Activated naive CD8-positive, alpha-beta T cell treated with anti-CD3 and anti-CD28 coated beads, Interleukin-2, amount 10 ng/mL, durations not matched to agents 7 days and 5 days (primary cell): ENCODE data around the gene RSPH4A. TPM values are rescaled to one million over a fixed set of nuclear protein-coding genes. Genes with fewer than 3 reads are reported as not detected.
"Not testable (repeated sequence)": the region's sequence is repeated elsewhere in the genome, so short reads cannot be mapped to it uniquely, and the experiment has no call there.

Source experiments
- ATAC-seq: fragments of 150-1000 bp; cut with Tn5 transposase; one replicate; pipeline ENCODE4 v1.10.0; 2021; ENCODE audit warnings: low read depth, moderate library complexity
- POLR2A ChIA-PET: fragments of 350-600 bp; sonication (Branson Sonifier 250); formaldehyde crosslinking; loops from one replicate; lab custom pipeline; 2021; ENCODE audit warnings: antibody characterized with exemption; lab: Charles Lee
- DNase-seq: peaks from one replicate; pipeline ENCODE4 v3.0.0; 2021
- H3K27ac Mint-ChIP-seq: one replicate; pipeline ENCODE4 v1.8.0; 2022; ENCODE audit warnings: mild to moderate bottlenecking, mixed read lengths
- H3K27me3 Mint-ChIP-seq: one replicate; pipeline ENCODE4 v1.8.0; 2022; ENCODE audit warnings: mild to moderate bottlenecking, moderate library complexity, mixed read lengths
- H3K36me3 Mint-ChIP-seq: one replicate; pipeline ENCODE4 v1.8.0; 2021; ENCODE audit warnings: mild to moderate bottlenecking, mixed read lengths
- H3K4me1 Mint-ChIP-seq: one replicate; pipeline ENCODE4 v1.8.0; 2021; ENCODE audit warnings: mixed read lengths
- H3K4me3 Mint-ChIP-seq: one replicate; pipeline ENCODE4 v1.8.0; 2022; ENCODE audit warnings: mild to moderate bottlenecking, moderate library complexity, mixed read lengths
- H3K9me3 Mint-ChIP-seq: one replicate; pipeline ENCODE4 v1.8.0; 2021; ENCODE audit warnings: mixed read lengths
- total RNA-seq, 2 experiments: library from RNA; stranded (reverse); gene quantifications; one replicate each; pipeline ENCODE4 v1.2.3, GENCODE V29; 2021

Gene RSPH4A
- total RNA-seq, 2 experiments from 2014 or later: 0.14 to 0.22 TPM

- POLR2A ChIA-PET: no interaction called here
- no peaks in the 10 kb centered on the region for H3K9me3 Mint-ChIP-seq
- H3K36me3 Mint-ChIP-seq: peaks cover 22% of the 10 kb centered on the region
- H3K27me3 Mint-ChIP-seq: no peaks in the 10 kb centered on the region
- no peak overlapping the region for H3K27ac Mint-ChIP-seq
- H3K4me1 Mint-ChIP-seq: no peaks in the 10 kb centered on the region
- H3K4me3 Mint-ChIP-seq: no peak overlapping the region
- ATAC-seq (no peak), DNase-seq (no peak)
Observed at GRCh38 chr6:116586738-116587137, 29.5 kb upstream of the RSPH4A start.

GRCh38 chr6:116595247-116595646, 21.0 kb upstream of the RSPH4A start:
- Mint-ChIP-seq H3K4me3 (no peak overlapping the region), H3K27ac (no peak overlapping the region), H3K9me3 (no peaks in the 10 kb centered on the region), H3K27me3 (no peaks in the 10 kb centered on the region), H3K4me1 (no peaks in the 10 kb centered on the region), H3K36me3 (peaks cover 25% of the 10 kb centered on the region)
- POLR2A ChIA-PET: no interaction called here
- ATAC-seq (no peak), DNase-seq (no peak)

- no peaks in the 10 kb centered on the region for H3K9me3 Mint-ChIP-seq
- H3K36me3 Mint-ChIP-seq: peaks cover 26% of the 10 kb centered on the region
- H3K27ac Mint-ChIP-seq: no peak overlapping the region
- ATAC-seq: no peak
- POLR2A ChIA-PET: no interaction called here
- no peak overlapping the region for H3K4me3 Mint-ChIP-seq
- H3K27me3 Mint-ChIP-seq: no peaks in the 10 kb centered on the region
- no peaks in the 10 kb centered on the region for H3K4me1 Mint-ChIP-seq
- DNase-seq: no peak
Observed at GRCh38 chr6:116596815-116597214, 19.5 kb upstream of the RSPH4A start.

- H3K36me3 Mint-ChIP-seq: peaks cover 25% of the 10 kb centered on the region
- H3K9me3 Mint-ChIP-seq, H3K27ac Mint-ChIP-seq, POLR2A ChIA-PET, H3K4me3 Mint-ChIP-seq, H3K27me3 Mint-ChIP-seq, DNase-seq, ATAC-seq, H3K4me1 Mint-ChIP-seq: not testable (repeated sequence)
Observed at GRCh38 chr6:116603916-116604315, 12.4 kb upstream of the RSPH4A start.

- H3K9me3 Mint-ChIP-seq, H3K4me1 Mint-ChIP-seq, ATAC-seq, H3K27ac Mint-ChIP-seq, H3K4me3 Mint-ChIP-seq, POLR2A ChIA-PET, H3K27me3 Mint-ChIP-seq, DNase-seq: not testable (repeated sequence)
- peaks cover 25% of the 10 kb centered on the region for H3K36me3 Mint-ChIP-seq
Observed at GRCh38 chr6:116604868-116605267, 11.4 kb upstream of the RSPH4A start.

- Mint-ChIP-seq H3K4me1 (peaks cover 3% of the 10 kb centered on the region), H3K36me3 (peaks cover 22% of the 10 kb centered on the region), H3K9me3 (peaks cover 8% of the 10 kb centered on the region), H3K27me3 (peaks cover 3% of the 10 kb centered on the region), H3K4me3 (no peak overlapping the region), H3K27ac (no peak overlapping the region)
- POLR2A ChIA-PET: no interaction called here
- no peak for ATAC-seq
- DNase-seq: no peak
Observed at GRCh38 chr6:116605935-116606334, 10.3 kb upstream of the RSPH4A start.

GRCh38 chr6:116611056-116611455, 5.2 kb upstream of the RSPH4A start:
- no peak overlapping the region for H3K27ac Mint-ChIP-seq
- ATAC-seq: no peak
- DNase-seq: no peak
- H3K27me3 Mint-ChIP-seq: peaks cover 26% of the 10 kb centered on the region
- H3K9me3 Mint-ChIP-seq: no peaks in the 10 kb centered on the region
- H3K36me3 Mint-ChIP-seq: no peaks in the 10 kb centered on the region
- H3K4me3 Mint-ChIP-seq: no peak overlapping the region
- peaks cover 3% of the 10 kb centered on the region for H3K4me1 Mint-ChIP-seq
- POLR2A ChIA-PET: no interaction called here

- Mint-ChIP-seq H3K4me1 (peaks cover 11% of the 10 kb centered on the region), H3K27me3 (peaks cover 40% of the 10 kb centered on the region), H3K9me3 (no peaks in the 10 kb centered on the region), H3K36me3 (no peaks in the 10 kb centered on the region), H3K4me3 (peak overlapping the region; percentile 83), H3K27ac (no peak overlapping the region)
- ATAC-seq (peak; percentile 41), DNase-seq (peak; percentile 33)
- POLR2A ChIA-PET: interaction anchor here (0.6 to 1.4 kb wide), 4 partner anchors 45 to 337 kb away, joined by 3 to 4 read pairs (median 4); partner anchors contain the start of genes RWDD1 and TSPYL1
Observed at GRCh38 chr6:116616737-116617053, 416 bp downstream of the RSPH4A start.

GRCh38 chr6:116624036-116624805, 7.9 kb downstream of the RSPH4A start:
- ATAC-seq: no peak
- H3K36me3 Mint-ChIP-seq: peaks cover 5% of the 10 kb centered on the region
- peaks cover 8% of the 10 kb centered on the region for H3K27me3 Mint-ChIP-seq
- peaks cover 2% of the 10 kb centered on the region for H3K4me1 Mint-ChIP-seq
- H3K4me3 Mint-ChIP-seq: no peak overlapping the region
- H3K27ac Mint-ChIP-seq: no peak overlapping the region
- POLR2A ChIA-PET: interaction anchor here (0.6 kb wide), 1 partner anchor 39 kb away, joined by 3 read pairs; no protein-coding TSS in a partner anchor
- no peaks in the 10 kb centered on the region for H3K9me3 Mint-ChIP-seq
- DNase-seq: no peak

- peaks cover 2% of the 10 kb centered on the region for H3K4me1 Mint-ChIP-seq
- DNase-seq (no peak), ATAC-seq (no peak)
- POLR2A ChIA-PET: no interaction called here
- H3K4me3 Mint-ChIP-seq: no peak overlapping the region
- no peaks in the 10 kb centered on the region for H3K9me3 Mint-ChIP-seq
- peaks cover 8% of the 10 kb centered on the region for H3K27me3 Mint-ChIP-seq
- no peak overlapping the region for H3K27ac Mint-ChIP-seq
- peaks cover 5% of the 10 kb centered on the region for H3K36me3 Mint-ChIP-seq
Observed at GRCh38 chr6:116625872-116626271, 9.6 kb downstream of the RSPH4A start.

- H3K9me3 Mint-ChIP-seq: no peaks in the 10 kb centered on the region
- no peaks in the 10 kb centered on the region for H3K27me3 Mint-ChIP-seq
- ATAC-seq (no peak), DNase-seq (no peak)
- H3K4me1 Mint-ChIP-seq: no peaks in the 10 kb centered on the region
- peaks cover 11% of the 10 kb centered on the region for H3K36me3 Mint-ChIP-seq
- H3K4me3 Mint-ChIP-seq: no peak overlapping the region
- POLR2A ChIA-PET: no interaction called here
- H3K27ac Mint-ChIP-seq: no peak overlapping the region
Observed at GRCh38 chr6:116629563-116629981, 13.3 kb downstream of the RSPH4A start.

- H3K4me1 Mint-ChIP-seq: no peaks in the 10 kb centered on the region
- no peaks in the 10 kb centered on the region for H3K27me3 Mint-ChIP-seq
- POLR2A ChIA-PET: no interaction called here
- ATAC-seq (no peak), DNase-seq (no peak)
- H3K27ac Mint-ChIP-seq: peak overlapping the region; percentile 43
- H3K9me3 Mint-ChIP-seq: no peaks in the 10 kb centered on the region
- peaks cover 11% of the 10 kb centered on the region for H3K36me3 Mint-ChIP-seq
- H3K4me3 Mint-ChIP-seq: no peak overlapping the region
Observed at GRCh38 chr6:116631379-116631990, 15.2 kb downstream of the RSPH4A start.

GRCh38 chr6:116633685-116634084, 17.4 kb downstream of the RSPH4A start:
- H3K4me1 Mint-ChIP-seq: no peaks in the 10 kb centered on the region
- H3K9me3 Mint-ChIP-seq: no peaks in the 10 kb centered on the region
- no peak overlapping the region for H3K27ac Mint-ChIP-seq
- ATAC-seq: no peak
- no peak for DNase-seq
- peaks cover 11% of the 10 kb centered on the region for H3K36me3 Mint-ChIP-seq
- no peaks in the 10 kb centered on the region for H3K27me3 Mint-ChIP-seq
- POLR2A ChIA-PET: no interaction called here
- H3K4me3 Mint-ChIP-seq: no peak overlapping the region

- POLR2A ChIA-PET: interaction anchor here (0.6 kb wide), 1 partner anchor 17 kb away, joined by 4 read pairs; no protein-coding TSS in a partner anchor
- Mint-ChIP-seq H3K36me3 (peaks cover 18% of the 10 kb centered on the region), H3K4me3 (no peak overlapping the region), H3K9me3 (no peaks in the 10 kb centered on the region), H3K27me3 (no peaks in the 10 kb centered on the region), H3K4me1 (peaks cover 6% of the 10 kb centered on the region), H3K27ac (no peak overlapping the region)
- DNase-seq: no peak
- ATAC-seq: no peak
Observed at GRCh38 chr6:116648156-116648555, 31.9 kb downstream of the RSPH4A start.
